ENCODE data around the gene PPARG. TPM values are rescaled to one million over a fixed set of nuclear protein-coding genes. Genes with fewer than 3 reads are reported as not detected.

PPARG gene
- total and polyA plus RNA-seq, 2 experiments from 2014 or later, result 0.45 to 1.2 TPM

- H3K36me3 ChIP-seq, result no peaks in the 10 kb centered on the region
- no peak for TF ChIP-seq CTCF (IDR thresholded peaks at IDR 0.05; ENCODE audit: low read depth, low read length)
- no peak overlapping the region for H3K27ac ChIP-seq
- H3K27me3 ChIP-seq, result no peaks in the 10 kb centered on the region
- no peak for DNase-seq (ENCODE audit: low read depth in 1 of 2, low spot score in 1 of 2)
- H3K4me1 ChIP-seq (ENCODE audit: low read depth), result no peaks in the 10 kb centered on the region
- H3K9me3 ChIP-seq (ENCODE audit: low read depth), result no peaks in the 10 kb centered on the region
- H3K4me3 ChIP-seq, result no peak overlapping the region
Measured at GRCh38 chr3:12401208-12401607, 112.3 kb downstream of the PPARG start.

- no peak overlapping the region for H3K27ac ChIP-seq
- TF ChIP-seq CTCF (IDR thresholded peaks at IDR 0.05; ENCODE audit: low read depth, low read length), result no peak
- peak in 1 of 2 donors; percentile 98 for DNase-seq (ENCODE audit: low read depth in 1 of 2, low spot score in 1 of 2)
- H3K36me3 ChIP-seq, result no peaks in the 10 kb centered on the region
- H3K4me3 ChIP-seq, result no peak overlapping the region
- H3K27me3 ChIP-seq, result no peaks in the 10 kb centered on the region
- no peaks in the 10 kb centered on the region for H3K9me3 ChIP-seq (ENCODE audit: low read depth)
- no peaks in the 10 kb centered on the region for H3K4me1 ChIP-seq (ENCODE audit: low read depth)
Measured at GRCh38 chr3:12405432-12406272, 116.8 kb downstream of the PPARG start.

- Histone ChIP-seq H3K9me3 (ENCODE audit: low read depth) (no peaks in the 10 kb centered on the region), H3K27ac (no peak overlapping the region), H3K4me3 (no peak overlapping the region), H3K4me1 (ENCODE audit: low read depth) (no peaks in the 10 kb centered on the region), H3K36me3 (no peaks in the 10 kb centered on the region), H3K27me3 (no peaks in the 10 kb centered on the region)
- no peak for TF ChIP-seq CTCF (IDR thresholded peaks at IDR 0.05; ENCODE audit: low read depth, low read length)
- DNase-seq (ENCODE audit: low read depth in 1 of 2, low spot score in 1 of 2), result no peak
Measured at GRCh38 chr3:12408984-12409683, 120.3 kb downstream of the PPARG start.

- no peak overlapping the region for H3K27ac ChIP-seq
- no peaks in the 10 kb centered on the region for H3K36me3 ChIP-seq
- DNase-seq (ENCODE audit: low read depth in 1 of 2, low spot score in 1 of 2), result no peak
- H3K27me3 ChIP-seq, result no peaks in the 10 kb centered on the region
- H3K9me3 ChIP-seq (ENCODE audit: low read depth), result no peaks in the 10 kb centered on the region
- no peak overlapping the region for H3K4me3 ChIP-seq
- no peak for TF ChIP-seq CTCF (IDR thresholded peaks at IDR 0.05; ENCODE audit: low read depth, low read length)
- no peaks in the 10 kb centered on the region for H3K4me1 ChIP-seq (ENCODE audit: low read depth)
Measured at GRCh38 chr3:12409684-12410596, 121.1 kb downstream of the PPARG start.

GRCh38 chr3:12413721-12414255 is 124.9 kb downstream of the PPARG start:
- Histone ChIP-seq H3K4me3 (no peak overlapping the region), H3K27me3 (no peaks in the 10 kb centered on the region), H3K4me1 (ENCODE audit: low read depth) (no peaks in the 10 kb centered on the region), H3K27ac (no peak overlapping the region), H3K9me3 (ENCODE audit: low read depth) (no peaks in the 10 kb centered on the region), H3K36me3 (no peaks in the 10 kb centered on the region)
- no peak for DNase-seq (ENCODE audit: low read depth in 1 of 2, low spot score in 1 of 2)
- no peak for TF ChIP-seq CTCF (IDR thresholded peaks at IDR 0.05; ENCODE audit: low read depth, low read length)
